Activated CD8-positive, alpha-beta memory T cell treated with anti-CD3 and anti-CD28 coated beads, Interleukin-2, amount 10 ng/mL, durations not matched to agents 7 days and 5 days (primary cell): ENCODE measurements around the gene PRKCB. TPM values are rescaled to one million over a fixed set of nuclear protein-coding genes. Genes with fewer than 3 reads are reported as not detected.
A peak's percentile ranks its signal among the peaks of the same experiment; 100 is the strongest.
"Not testable (repeated sequence)": the region's sequence is repeated elsewhere in the genome, so short reads cannot be mapped to it uniquely, and the experiment has no call there.

Experiments used
- ATAC-seq: fragments of 150-1000 bp; cut with Tn5 transposase; one replicate; pipeline ENCODE4 v1.10.0; 2021; ENCODE audit warnings: moderate library complexity
- CTCF ChIA-PET: fragments of 350-600 bp; sonication (Branson Sonifier 250); formaldehyde crosslinking; loops from one replicate; lab custom pipeline; 2021; ENCODE audit warnings: antibody characterized with exemption; lab: Charles Lee
- DNase-seq: peaks from one replicate; pipeline ENCODE4 v3.0.0-alpha.2; 2020
- H3K27ac Mint-ChIP-seq: one replicate; pipeline ENCODE4 v1.8.0; 2021; ENCODE audit warnings: mild to moderate bottlenecking, mixed read lengths
- H3K27me3 Mint-ChIP-seq: one replicate; pipeline ENCODE4 v1.8.0; 2021; ENCODE audit warnings: mixed read lengths
- H3K36me3 Mint-ChIP-seq: one replicate; pipeline ENCODE4 v1.8.0; 2021; ENCODE audit warnings: mild to moderate bottlenecking, mixed read lengths
- H3K4me1 Mint-ChIP-seq: one replicate; pipeline ENCODE4 v1.8.0; 2021; ENCODE audit warnings: mixed read lengths
- H3K4me3 Mint-ChIP-seq: one replicate; pipeline ENCODE4 v1.8.0; 2021; ENCODE audit warnings: mild to moderate bottlenecking, moderate library complexity, mixed read lengths
- H3K9me3 Mint-ChIP-seq: one replicate; pipeline ENCODE4 v1.8.0; 2022; ENCODE audit warnings: low read depth, mixed read lengths
- total RNA-seq, 2 experiments: library from RNA; stranded (reverse); gene quantifications; one replicate each; pipeline ENCODE4 v1.2.3, GENCODE V29; 2021

Gene PRKCB
- total RNA-seq, 2 experiments from 2014 or later = 98.5 to 125 TPM

- Mint-ChIP-seq H3K36me3 (peaks cover 17% of the 10 kb centered on the region), H3K4me1 (peaks cover 44% of the 10 kb centered on the region), H3K9me3 (no peaks in the 10 kb centered on the region), H3K27ac (peak overlapping the region; percentile 15), H3K4me3 (no peak overlapping the region), H3K27me3 (no peaks in the 10 kb centered on the region)
- CTCF ChIA-PET = interaction anchor here (0.5 to 1.5 kb wide), 3 partner anchors 98 to 108 kb away, joined by 3 to 7 read pairs (median 6); no protein-coding TSS in a partner anchor
- DNase-seq (no peak), ATAC-seq (no peak)
Observed at GRCh38 chr16:23902034-23902747, 66.4 kb downstream of the PRKCB start.

DNA sequence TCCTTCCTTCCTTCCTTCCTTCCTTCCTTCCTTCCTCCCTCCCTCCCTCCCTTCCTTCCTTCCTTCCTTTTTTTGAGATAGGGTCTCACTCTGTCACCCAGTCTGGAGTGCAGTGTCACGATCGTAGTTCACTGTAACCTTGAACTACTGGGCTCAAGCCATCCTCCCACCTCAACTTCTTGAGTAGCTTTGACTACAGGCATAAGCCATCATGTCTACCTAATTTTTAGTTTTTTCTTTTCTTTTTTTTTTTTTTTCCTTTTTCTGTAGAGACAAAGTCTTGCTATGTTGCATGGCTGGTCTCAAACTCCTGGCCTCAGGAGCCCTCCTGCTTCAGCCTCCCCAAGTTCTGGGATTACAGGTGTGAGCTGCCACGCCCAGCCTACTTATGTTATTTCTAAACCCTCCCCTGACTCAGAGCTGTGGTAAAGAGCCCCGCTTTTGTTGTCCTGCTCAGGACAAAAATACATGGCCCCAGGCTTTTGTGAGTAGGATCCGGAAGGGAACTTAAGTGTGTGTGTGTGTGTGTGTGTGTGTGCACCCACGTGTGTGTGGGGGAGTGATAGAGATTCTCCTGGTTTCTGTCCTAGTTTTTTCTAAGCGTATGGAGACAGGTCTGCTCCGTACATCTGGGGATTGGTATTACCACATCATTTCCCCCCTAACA is 67.1 kb downstream of the PRKCB start:
- Mint-ChIP-seq H3K27me3 (no peaks in the 10 kb centered on the region), H3K36me3 (peaks cover 14% of the 10 kb centered on the region), H3K9me3 (no peaks in the 10 kb centered on the region), H3K27ac (no peak overlapping the region), H3K4me1 (peaks cover 39% of the 10 kb centered on the region), H3K4me3 (no peak overlapping the region)
- DNase-seq = no peak
- CTCF ChIA-PET = interaction anchor here (0.8 to 1.5 kb wide), 3 partner anchors 23 to 107 kb away, joined by 3 to 7 read pairs (median 6); no protein-coding TSS in a partner anchor
- ATAC-seq = no peak

DNA sequence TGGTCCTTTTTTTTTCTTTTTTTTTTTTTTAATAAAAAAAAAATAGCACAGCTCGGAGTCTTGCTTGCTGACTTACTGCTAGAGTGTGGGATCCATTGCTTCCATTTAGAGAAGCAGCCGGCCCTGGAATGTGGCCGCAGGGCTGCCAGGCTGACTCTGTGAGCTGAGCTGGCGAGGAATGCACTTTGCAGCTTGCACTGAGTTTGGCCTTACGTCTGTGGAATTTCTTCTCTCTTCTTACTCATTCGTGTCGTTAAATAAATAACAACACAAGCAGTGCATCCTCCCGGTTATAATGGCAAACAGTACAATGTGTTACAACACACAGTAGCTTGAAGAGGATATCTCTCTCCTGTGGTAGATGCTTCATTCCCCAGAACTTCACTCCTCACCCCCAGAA is 69.2 kb downstream of the PRKCB start:
- Mint-ChIP-seq H3K36me3 (peaks cover 8% of the 10 kb centered on the region), H3K4me3 (no peak overlapping the region), H3K9me3 (no peaks in the 10 kb centered on the region), H3K4me1 (peaks cover 31% of the 10 kb centered on the region), H3K27ac (no peak overlapping the region), H3K27me3 (no peaks in the 10 kb centered on the region)
- CTCF ChIA-PET = interaction anchor here (0.9 to 1.8 kb wide), 3 partner anchors 8 to 21 kb away, joined by 4 read pairs; no protein-coding TSS in a partner anchor
- no peak for ATAC-seq
- no peak for DNase-seq

GRCh38 chr16:23907457-23907902 is 71.7 kb downstream of the PRKCB start:
- no peak overlapping the region for H3K27ac Mint-ChIP-seq
- peaks cover 17% of the 10 kb centered on the region for H3K4me1 Mint-ChIP-seq
- H3K9me3 Mint-ChIP-seq = no peaks in the 10 kb centered on the region
- H3K4me3 Mint-ChIP-seq = no peak overlapping the region
- no peaks in the 10 kb centered on the region for H3K27me3 Mint-ChIP-seq
- DNase-seq = no peak
- peaks cover 15% of the 10 kb centered on the region for H3K36me3 Mint-ChIP-seq
- no peak for ATAC-seq
- CTCF ChIA-PET = interaction anchor here (1.3 kb wide), 1 partner anchor 83 kb away, joined by 3 read pairs; no protein-coding TSS in a partner anchor

- no peak overlapping the region for H3K4me3 Mint-ChIP-seq
- DNase-seq = no peak
- ATAC-seq = no peak
- CTCF ChIA-PET = interaction anchor here (1.3 kb wide), 1 partner anchor 83 kb away, joined by 3 read pairs; no protein-coding TSS in a partner anchor
- H3K27ac Mint-ChIP-seq = no peak overlapping the region
- peaks cover 15% of the 10 kb centered on the region for H3K36me3 Mint-ChIP-seq
- no peaks in the 10 kb centered on the region for H3K9me3 Mint-ChIP-seq
- H3K27me3 Mint-ChIP-seq = no peaks in the 10 kb centered on the region
- peaks cover 14% of the 10 kb centered on the region for H3K4me1 Mint-ChIP-seq
Observed at GRCh38 chr16:23907903-23908302, 72.1 kb downstream of the PRKCB start.

- no peaks in the 10 kb centered on the region for H3K9me3 Mint-ChIP-seq
- peaks cover 15% of the 10 kb centered on the region for H3K36me3 Mint-ChIP-seq
- H3K27me3 Mint-ChIP-seq = no peaks in the 10 kb centered on the region
- H3K4me3 Mint-ChIP-seq = no peak overlapping the region
- H3K27ac Mint-ChIP-seq = no peak overlapping the region
- no peak for ATAC-seq
- peaks cover 9% of the 10 kb centered on the region for H3K4me1 Mint-ChIP-seq
- no peak for DNase-seq
- CTCF ChIA-PET = interaction anchor here (1.0 to 1.3 kb wide), 2 partner anchors 84 to 101 kb away, joined by 3 read pairs; no protein-coding TSS in a partner anchor
Observed at GRCh38 chr16:23908790-23909189, 73.0 kb downstream of the PRKCB start.

DNA sequence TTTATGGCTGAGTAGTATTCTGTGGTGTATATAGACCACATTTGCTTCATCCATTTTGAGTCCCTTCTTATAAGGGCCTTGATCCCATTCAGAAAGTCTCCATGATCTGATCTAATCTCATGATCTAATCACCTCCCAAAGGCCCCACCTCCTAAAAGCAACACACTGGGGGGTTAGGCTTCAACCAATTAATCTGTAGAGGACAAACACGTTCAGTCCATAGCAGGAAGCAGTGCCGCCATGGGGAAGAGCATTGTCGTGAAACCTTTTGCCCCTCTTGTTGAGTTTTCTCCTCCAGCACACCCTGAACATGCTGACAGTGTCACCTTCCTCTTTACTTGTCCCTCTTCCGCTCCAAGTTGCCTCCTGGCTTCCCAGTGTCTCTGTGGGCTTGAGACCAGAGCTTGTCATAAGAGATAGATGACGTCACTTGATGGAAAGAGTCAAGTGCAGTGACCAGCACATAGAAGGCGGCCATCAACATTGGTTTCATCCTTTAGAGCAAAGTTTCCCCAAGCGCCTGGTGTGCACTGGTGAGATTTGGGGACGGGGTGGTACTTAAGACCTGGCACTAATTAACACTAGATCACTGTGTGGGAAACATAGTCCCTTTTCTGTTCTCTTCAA is 74.1 kb downstream of the PRKCB start:
- no peak for ATAC-seq
- Mint-ChIP-seq H3K9me3 (no peaks in the 10 kb centered on the region), H3K27me3 (no peaks in the 10 kb centered on the region), H3K4me1 (peaks cover 9% of the 10 kb centered on the region), H3K36me3 (peaks cover 15% of the 10 kb centered on the region), H3K27ac (no peak overlapping the region), H3K4me3 (no peak overlapping the region)
- DNase-seq = no peak
- CTCF ChIA-PET = interaction anchor here (1.0 kb wide), 1 partner anchor 100 kb away, joined by 3 read pairs; no protein-coding TSS in a partner anchor

DNA sequence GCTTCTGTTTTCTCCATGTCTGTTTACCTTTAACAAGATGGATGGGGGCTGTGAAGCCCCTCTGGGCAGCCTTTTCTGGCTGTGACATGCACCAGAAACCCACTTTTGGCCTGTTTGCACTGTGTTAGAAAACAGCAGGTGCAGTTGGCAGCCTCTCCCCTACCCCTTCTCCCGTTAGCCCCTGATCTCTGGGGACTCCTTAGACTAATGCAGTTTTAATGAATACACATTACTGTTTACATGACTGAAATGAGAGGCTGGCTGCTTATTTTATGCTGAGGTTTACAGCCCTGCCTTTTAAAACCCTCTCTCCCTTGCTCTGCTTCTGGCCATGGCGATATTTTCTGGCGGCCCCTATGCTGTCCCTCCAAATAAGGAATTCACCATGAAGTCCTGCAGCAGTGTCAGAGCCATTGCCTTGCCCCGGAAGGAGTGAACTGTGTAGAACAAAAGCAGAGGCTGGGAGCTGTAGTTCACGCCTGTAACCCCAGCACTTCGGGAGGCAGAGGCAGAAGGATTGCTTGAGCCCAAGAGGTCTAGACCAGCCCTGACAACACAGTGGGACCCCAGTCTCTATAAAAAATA is 79.3 kb downstream of the PRKCB start:
- no peak for ATAC-seq
- Mint-ChIP-seq H3K4me1 (peaks cover 19% of the 10 kb centered on the region), H3K27me3 (no peaks in the 10 kb centered on the region), H3K9me3 (no peaks in the 10 kb centered on the region), H3K36me3 (peaks cover 34% of the 10 kb centered on the region), H3K27ac (no peak overlapping the region), H3K4me3 (no peak overlapping the region)
- no peak for DNase-seq
- CTCF ChIA-PET = no interaction called here

DNA sequence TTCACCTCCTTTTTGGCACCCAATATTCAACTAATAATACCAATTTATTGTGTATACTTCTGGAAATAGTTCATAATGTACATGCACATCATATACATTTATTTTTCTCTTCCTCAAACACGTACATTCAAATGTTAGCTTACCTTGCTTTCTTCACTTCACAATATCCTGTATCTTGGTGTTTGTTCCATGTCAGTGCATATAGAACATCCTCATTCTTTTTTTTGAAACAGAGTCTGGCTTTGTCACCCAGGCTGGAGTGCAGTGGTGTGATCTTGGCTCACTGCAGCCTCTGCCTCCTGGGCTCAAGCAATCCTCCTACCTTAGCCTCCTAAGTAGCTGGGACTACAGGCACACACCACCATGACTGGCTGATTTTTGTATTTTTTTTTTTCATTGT is 80.8 kb downstream of the PRKCB start:
- H3K9me3 Mint-ChIP-seq, H3K27ac Mint-ChIP-seq, DNase-seq, ATAC-seq, H3K27me3 Mint-ChIP-seq, H3K4me3 Mint-ChIP-seq: not testable (repeated sequence)
- Mint-ChIP-seq H3K36me3 (peaks cover 37% of the 10 kb centered on the region), H3K4me1 (peaks cover 28% of the 10 kb centered on the region)
- CTCF ChIA-PET = interaction anchor here (1.0 kb wide), 1 partner anchor 20 kb away, joined by 3 read pairs; no protein-coding TSS in a partner anchor

GRCh38 chr16:23917621-23918020 is 81.8 kb downstream of the PRKCB start:
- Mint-ChIP-seq H3K27me3 (no peaks in the 10 kb centered on the region), H3K36me3 (peaks cover 41% of the 10 kb centered on the region), H3K4me3 (no peak overlapping the region), H3K9me3 (peaks cover 2% of the 10 kb centered on the region), H3K4me1 (peaks cover 36% of the 10 kb centered on the region), H3K27ac (peak overlapping the region; percentile 16)
- CTCF ChIA-PET = interaction anchor here (0.7 kb wide), 1 partner anchor 20 kb away, joined by 3 read pairs; no protein-coding TSS in a partner anchor
- no peak for DNase-seq
- peak; percentile 51 for ATAC-seq

- H3K4me3 Mint-ChIP-seq = no peak overlapping the region
Observed at GRCh38 chr16:23920446-23920845, 84.7 kb downstream of the PRKCB start.

DNA sequence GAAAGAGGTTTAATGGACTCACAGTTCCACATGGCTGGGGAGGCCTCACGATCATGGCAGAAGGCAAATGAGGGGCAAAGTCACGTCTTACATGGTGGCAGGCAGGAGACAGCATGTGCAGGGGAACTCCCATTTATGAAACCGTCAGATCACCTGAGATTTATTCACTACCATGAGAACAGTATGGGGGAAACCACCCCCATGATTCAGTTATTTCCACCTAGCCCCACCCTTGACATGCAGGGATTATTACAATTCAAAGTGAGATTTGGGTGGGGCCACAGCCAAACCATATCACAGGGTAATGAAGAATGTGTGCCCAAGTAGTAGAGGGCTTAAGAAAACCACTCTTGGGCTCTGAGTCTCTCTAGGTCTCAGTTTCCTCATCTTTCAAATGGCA is 85.1 kb downstream of the PRKCB start:
- Mint-ChIP-seq H3K36me3 (peaks cover 70% of the 10 kb centered on the region), H3K4me3 (no peak overlapping the region), H3K27ac (no peak overlapping the region), H3K27me3 (no peaks in the 10 kb centered on the region), H3K9me3 (peaks cover 2% of the 10 kb centered on the region), H3K4me1 (peaks cover 49% of the 10 kb centered on the region)
- DNase-seq (no peak), ATAC-seq (no peak)
- CTCF ChIA-PET = no interaction called here

More at GRCh38 chr16:23920446-23920845, 84.7 kb downstream of the PRKCB start:
- H3K9me3 Mint-ChIP-seq = peaks cover 2% of the 10 kb centered on the region
- DNase-seq = no peak
- no peaks in the 10 kb centered on the region for H3K27me3 Mint-ChIP-seq
- H3K36me3 Mint-ChIP-seq = peaks cover 66% of the 10 kb centered on the region
- ATAC-seq = no peak
- H3K27ac Mint-ChIP-seq = no peak overlapping the region
- CTCF ChIA-PET = no interaction called here
- peaks cover 49% of the 10 kb centered on the region for H3K4me1 Mint-ChIP-seq

- H3K4me1 Mint-ChIP-seq = peaks cover 42% of the 10 kb centered on the region
- ATAC-seq (no peak), DNase-seq (no peak)
- CTCF ChIA-PET = interaction anchor here (1.3 to 1.4 kb wide), 2 partner anchors 53 to 119 kb away, joined by 3 to 5 read pairs; no protein-coding TSS in a partner anchor
- H3K9me3 Mint-ChIP-seq = peaks cover 2% of the 10 kb centered on the region
- no peak overlapping the region for H3K4me3 Mint-ChIP-seq
- H3K36me3 Mint-ChIP-seq = peaks cover 64% of the 10 kb centered on the region
- H3K27me3 Mint-ChIP-seq = no peaks in the 10 kb centered on the region
- no peak overlapping the region for H3K27ac Mint-ChIP-seq
Observed at GRCh38 chr16:23922406-23922805, 86.6 kb downstream of the PRKCB start.
